Stimulated activated CD4-positive, alpha-beta T cell treated with anti-CD3 and anti-CD28 coated beads, Interleukin-12 subunit alpha, Interleukin-12 subunit beta, amount 100 ng/mL, for 48 hours (primary cell): Measurements from ENCODE around the gene GMIP.
A peak's percentile ranks its signal among the peaks of the same experiment; 100 is the strongest.
"Not testable (repeated sequence)": the region's sequence is repeated elsewhere in the genome, so short reads cannot be mapped to it uniquely, and the experiment has no call there.

ENCODE experiments used
- DNase-seq, 3 donors: peaks; one replicate each; pipeline ENCODE4 v3.0.0-alpha.2; 2020; ENCODE audit warnings: low read depth in 2 of 3, low spot score in 1 of 3

Gene GMIP

DNA sequence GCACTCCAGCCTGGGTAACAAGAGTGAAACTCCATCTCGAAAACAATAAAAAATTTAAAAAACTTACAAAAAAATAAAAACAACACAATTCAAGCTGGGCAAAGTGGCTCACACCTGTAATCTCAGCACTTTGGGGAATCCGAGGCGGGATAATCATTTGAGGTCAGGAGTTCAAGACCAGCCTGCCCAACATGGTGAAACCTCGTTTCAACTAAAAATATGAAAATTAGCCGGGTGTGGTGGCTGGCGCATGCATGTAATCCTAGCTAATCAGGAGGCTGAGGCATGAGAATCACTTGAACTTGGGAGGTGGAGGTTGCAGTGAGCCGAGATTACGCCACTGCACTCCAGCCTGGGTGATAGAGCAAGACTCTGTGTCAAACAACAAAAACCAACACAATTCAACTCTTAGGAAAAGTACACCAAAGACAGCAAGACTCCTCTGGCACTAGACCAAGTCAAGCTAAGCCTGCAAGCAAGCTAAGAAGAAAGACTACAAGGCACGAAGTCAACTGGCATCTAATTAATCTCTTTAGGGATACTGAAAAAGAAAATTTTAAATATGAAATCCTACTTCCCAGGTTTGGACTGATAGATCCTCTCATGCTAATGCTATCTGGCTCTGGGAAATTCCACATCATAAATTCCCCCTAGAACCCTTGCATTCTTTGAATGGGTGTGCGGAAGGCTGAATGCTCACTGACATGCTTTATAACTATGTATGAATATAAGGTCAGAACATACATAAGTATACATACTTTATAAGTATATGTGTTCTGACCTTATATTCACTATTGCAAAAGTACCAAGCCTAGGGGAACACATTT is 32.9 kb downstream of the GMIP start:
- DNase-seq, result no peak

GRCh38 chr19:19606686-19607085 is 36.8 kb downstream of the GMIP start:
- DNase-seq, result not testable (repeated sequence)

DNA sequence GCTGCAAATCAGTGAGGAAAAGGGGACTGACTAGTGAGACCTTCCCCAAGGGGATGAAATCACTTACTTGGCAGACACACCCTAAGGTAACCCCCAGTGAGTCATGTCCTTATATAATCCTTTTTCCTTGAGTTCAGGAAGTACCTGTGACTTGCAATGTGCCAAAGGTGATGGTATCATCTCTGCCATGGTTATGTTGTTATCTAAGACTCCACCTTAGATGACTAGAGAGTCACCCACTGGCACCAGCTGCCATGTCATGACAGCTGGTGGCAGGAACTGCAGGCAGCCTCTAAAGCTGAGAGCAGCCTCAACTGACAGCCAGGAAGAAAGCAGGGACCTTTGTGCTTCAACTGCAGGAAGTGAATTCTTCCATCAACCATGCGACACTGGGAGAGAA is 37.4 kb downstream of the GMIP start:
- DNase-seq, result no peak

- no peak for DNase-seq
Measured at GRCh38 chr19:19602713-19603324, 40.6 kb downstream of the GMIP start.

- DNase-seq, result no peak
Measured at GRCh38 chr19:19602136-19602712, 41.2 kb downstream of the GMIP start.

DNA sequence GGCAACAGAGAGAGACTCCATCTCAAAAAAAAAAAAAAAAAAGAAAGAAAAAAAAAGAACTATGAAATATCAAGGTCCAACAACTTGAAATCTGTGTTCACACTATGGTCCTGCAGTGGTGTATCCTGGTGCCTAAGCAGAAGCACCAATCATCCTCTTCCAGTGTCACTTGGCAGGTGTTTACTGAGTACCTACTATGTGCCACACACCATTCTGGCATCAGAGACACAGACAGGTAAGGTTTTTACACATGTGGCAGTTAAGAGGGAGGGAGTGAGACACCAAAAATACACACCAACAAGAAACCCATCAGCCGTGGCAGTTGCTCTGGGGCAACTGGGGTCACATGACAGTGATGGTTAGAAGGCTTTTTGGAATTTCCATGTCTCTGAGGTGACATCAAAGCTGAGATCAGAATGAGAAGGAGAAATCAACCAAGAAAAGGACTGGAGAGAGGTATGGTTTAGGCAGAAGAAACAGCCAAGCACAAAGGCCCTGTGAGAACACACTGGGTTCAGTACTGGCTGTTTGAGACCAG is 42.6 kb downstream of the GMIP start:
- no peak for DNase-seq

DNA sequence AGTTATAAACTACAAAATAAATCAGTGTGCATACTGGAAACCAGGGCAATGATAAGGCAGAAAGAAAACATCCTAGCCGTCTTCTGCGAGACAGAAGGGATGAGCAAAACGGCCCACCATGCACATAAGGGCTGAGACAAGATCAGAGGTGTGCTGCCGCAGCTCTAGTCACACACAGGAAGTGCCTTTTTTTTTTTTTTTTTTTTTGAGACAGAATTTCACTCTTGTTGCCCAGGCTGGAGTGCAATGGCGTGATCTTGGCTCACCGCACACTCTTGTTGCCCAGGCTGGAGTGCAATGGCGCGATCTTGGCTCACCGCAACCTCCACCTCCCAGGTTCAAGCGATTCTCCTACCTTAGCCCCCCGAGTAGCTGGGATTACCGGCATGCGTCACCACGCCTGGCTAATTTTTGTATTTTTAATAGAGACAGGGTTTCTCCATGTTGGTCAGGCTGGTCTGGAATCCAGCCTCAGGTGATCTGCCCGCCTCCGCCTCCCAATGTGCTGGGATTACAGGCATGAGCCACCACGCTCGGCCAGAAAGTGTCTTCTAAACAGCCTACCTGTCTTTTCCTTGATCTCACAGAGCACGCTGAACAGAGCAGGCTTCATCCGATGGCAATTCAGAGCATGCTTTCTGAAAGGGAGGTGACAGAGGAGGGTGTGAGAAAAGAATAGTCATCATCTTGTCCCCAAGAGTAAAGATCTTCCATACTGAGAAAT is 44.6 kb downstream of the GMIP start:
- peak in 1 of 3 donors; percentile 43 for DNase-seq

DNA sequence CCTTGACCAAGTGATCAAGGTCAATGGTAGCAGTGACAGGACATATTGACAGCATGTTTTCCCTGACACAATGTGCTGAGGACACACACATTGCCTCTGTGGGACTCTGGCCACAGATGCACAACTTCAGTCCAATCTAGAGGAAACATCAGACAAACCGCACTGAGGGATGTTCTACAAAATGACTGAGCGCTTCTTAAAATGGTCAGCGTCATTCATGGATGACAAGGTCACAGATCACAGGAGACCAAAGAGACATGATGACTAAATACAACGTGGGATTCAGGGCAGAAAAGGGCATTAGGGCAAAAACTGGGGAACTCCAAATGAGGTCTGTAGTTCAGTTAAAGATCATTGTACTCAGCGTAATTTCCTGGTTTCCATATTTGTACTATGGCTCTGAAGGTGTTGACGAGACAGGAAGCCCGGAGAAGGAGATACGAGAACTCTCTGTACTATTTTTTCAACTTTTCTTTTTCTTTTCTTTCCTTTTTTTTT is 45.6 kb downstream of the GMIP start:
- peak in 1 of 3 donors; percentile 70 for DNase-seq

GRCh38 chr19:19595171-19595701 is 48.2 kb downstream of the GMIP start:
- DNase-seq, result no peak

- no peak for DNase-seq
Measured at GRCh38 chr19:19594381-19594780, 49.1 kb downstream of the GMIP start.

DNA sequence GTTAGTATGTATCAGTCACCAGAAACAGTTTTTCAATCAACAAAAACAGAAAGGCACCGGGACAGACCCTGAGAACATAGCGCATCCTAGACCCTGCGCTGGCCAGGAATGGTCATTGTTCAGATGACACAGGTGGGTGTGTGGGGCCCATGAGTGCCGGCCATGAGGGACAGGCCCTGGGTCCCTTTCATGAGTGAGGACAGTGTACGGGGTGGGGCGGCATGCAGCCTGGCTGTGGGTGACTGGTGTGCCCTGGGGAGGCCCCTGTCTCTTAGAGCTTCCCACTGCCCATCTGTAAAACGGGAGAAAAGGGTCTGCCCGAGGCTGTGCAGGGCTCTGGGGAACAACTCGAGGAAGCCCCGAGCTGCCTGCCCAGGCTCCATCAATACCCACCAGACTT is 50.8 kb downstream of the GMIP start:
- no peak for DNase-seq

- peak; percentile 51 to 62 (median 59) for DNase-seq
Measured at GRCh38 chr19:19591133-19591825, 52.2 kb downstream of the GMIP start.

GRCh38 chr19:19588546-19588945 is 54.9 kb downstream of the GMIP start:
- no peak for DNase-seq

- no peak for DNase-seq
Measured at GRCh38 chr19:19587771-19588170, 55.7 kb downstream of the GMIP start.

- no peak for DNase-seq
Measured at GRCh38 chr19:19584356-19584755, 59.1 kb downstream of the GMIP start.

GRCh38 chr19:19582471-19582870 is 61.0 kb downstream of the GMIP start:
- DNase-seq, result no peak

DNA sequence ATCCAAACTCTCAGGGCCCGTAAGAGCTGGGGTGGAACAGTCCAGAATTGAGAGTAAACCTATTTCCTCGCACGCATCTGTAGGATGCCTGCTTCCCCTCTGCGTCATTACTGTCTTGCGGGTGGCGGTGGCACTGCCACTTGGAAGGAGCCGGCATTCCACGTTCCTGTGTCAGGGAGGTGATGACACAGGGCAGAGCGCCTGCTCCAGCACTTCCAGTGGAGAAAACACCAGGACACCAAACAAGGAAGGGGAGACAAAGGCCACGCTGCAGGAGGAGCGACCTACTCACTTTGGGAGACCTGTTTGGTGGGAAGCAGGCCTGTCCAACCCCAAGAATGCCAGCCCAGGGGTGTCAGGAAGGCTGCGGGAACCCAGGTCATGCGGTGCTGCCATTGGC is 62.1 kb downstream of the GMIP start:
- DNase-seq, result no peak

DNA sequence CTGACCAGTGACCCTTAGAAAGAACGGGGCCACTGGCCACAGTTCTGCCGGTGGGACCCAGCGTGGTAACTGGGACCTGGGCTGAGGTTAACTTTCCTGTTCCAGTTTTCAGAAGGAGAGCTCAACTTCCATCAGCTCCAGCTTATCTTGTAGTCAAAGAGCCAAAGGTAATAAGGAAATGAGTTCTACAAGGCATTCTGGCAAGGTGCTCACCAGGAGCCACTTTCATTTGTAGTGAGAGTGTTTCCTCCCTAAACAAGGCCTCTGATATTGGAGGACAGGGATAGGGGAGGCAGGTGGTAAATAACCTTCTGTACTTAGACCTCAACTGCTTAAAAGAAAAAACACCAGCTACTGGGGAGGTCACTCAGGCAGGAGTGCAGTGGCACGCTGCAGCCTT is 63.0 kb downstream of the GMIP start:
- DNase-seq, result no peak

- no peak for DNase-seq
Measured at GRCh38 chr19:19579533-19580361, 63.7 kb downstream of the GMIP start.
